ENCODE measurements around the gene FLT3LG. TPM values are rescaled to one million over a fixed set of nuclear protein-coding genes. Genes with fewer than 3 reads are reported as not detected.

The FLT3LG gene
- total RNA-seq, 1 experiment from 2014 or later = 0.18 TPM

DNA sequence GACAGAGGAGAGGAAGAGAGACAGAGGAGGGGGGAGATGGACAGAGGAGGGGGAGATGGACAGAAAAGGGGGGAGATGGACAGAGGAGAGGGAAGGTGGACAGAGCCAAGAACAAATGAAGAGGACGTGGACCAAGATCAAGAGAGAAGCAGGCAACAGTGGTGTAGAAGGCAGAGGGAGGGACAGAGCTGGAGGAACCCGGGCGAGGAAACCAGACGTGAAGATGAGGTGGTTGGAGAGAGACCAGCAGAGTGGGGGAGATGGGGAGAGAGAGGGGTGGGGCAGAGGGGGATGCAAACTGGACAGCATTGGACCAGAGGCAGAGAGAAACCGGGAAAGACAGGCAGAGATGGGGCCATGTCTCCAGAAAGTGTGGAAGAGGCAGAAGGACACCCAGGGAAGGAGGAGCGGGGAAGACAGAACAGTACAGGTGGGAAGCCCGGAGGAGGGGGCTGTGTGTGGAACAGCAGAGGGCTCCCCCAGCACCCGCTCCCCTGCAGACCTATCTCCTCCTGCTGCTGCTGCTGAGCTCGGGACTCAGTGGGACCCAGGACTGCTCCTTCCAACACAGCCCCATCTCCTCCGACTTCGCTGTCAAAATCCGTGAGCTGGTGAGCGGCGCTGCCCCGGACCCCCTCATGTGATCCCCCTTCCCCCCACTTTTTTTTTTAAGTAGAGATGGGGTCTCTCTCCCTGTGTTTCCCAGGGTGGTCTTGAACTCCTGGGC, 1.3 kb downstream of the FLT3LG start:
- TF ChIP-seq, protein P1, sequence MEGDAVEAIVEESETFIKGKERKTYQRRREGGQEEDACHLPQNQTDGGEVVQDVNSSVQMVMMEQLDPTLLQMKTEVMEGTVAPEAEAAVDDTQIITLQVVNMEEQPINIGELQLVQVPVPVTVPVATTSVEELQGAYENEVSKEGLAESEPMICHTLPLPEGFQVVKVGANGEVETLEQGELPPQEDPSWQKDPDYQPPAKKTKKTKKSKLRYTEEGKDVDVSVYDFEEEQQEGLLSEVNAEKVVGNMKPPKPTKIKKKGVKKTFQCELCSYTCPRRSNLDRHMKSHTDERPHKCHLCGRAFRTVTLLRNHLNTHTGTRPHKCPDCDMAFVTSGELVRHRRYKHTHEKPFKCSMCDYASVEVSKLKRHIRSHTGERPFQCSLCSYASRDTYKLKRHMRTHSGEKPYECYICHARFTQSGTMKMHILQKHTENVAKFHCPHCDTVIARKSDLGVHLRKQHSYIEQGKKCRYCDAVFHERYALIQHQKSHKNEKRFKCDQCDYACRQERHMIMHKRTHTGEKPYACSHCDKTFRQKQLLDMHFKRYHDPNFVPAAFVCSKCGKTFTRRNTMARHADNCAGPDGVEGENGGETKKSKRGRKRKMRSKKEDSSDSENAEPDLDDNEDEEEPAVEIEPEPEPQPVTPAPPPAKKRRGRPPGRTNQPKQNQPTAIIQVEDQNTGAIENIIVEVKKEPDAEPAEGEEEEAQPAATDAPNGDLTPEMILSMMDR (conservative IDR thresholded peaks at IDR 0.05; ENCODE audit: low read depth, low read length) = no peak
- TF ChIP-seq EZH2phosphoT487 (IDR thresholded peaks at IDR 0.05; ENCODE audit: borderline replicate concordance, low read length) (no peak), EZH2 (IDR thresholded peaks at IDR 0.05; ENCODE audit: low read length, unreplicated experiment) (no peak)
- no peak overlapping the region for H3K9ac ChIP-seq (ENCODE audit: low read length)
- H3K36me3 ChIP-seq (ENCODE audit: low read depth, low read length) = no peaks in the 10 kb centered on the region
- no TSS peak for BruUV-seq (replicated peaks)
- no peak overlapping the region for H3K27ac ChIP-seq (ENCODE audit: low read length)
- no peak for DNase-seq
- no peak overlapping the region for H3K4me3 ChIP-seq (ENCODE audit: low read length)
- no peaks in the 10 kb centered on the region for H3K4me1 ChIP-seq (ENCODE audit: insufficient read depth, low read length)
- no peak overlapping the region for H2AFZ ChIP-seq (ENCODE audit: low read length)
- H3K9me2 ChIP-seq (replicated peaks; ENCODE audit: low read length) = no peaks in the 10 kb centered on the region
- no peaks in the 10 kb centered on the region for H3F3A ChIP-seq (ENCODE audit: low read length, unreplicated experiment)
- no peaks in the 10 kb centered on the region for H3K9me3 ChIP-seq (ENCODE audit: low read length)
- H3K27me3 ChIP-seq (ENCODE audit: low read length) = no peaks in the 10 kb centered on the region
- no peak overlapping the region for H3K4me2 ChIP-seq (ENCODE audit: low read length)
- intact Hi-C loops (cut with micrococcal nuclease) = no loop called here
- ChIA-PET CTCF (interaction anchor here (0.6 kb wide), 1 partner anchor 84 kb away, joined by 4 read pairs; no protein-coding TSS in a partner anchor), POLR2A (ENCODE audit: unreplicated experiment) (no interaction called here)
- H4K20me1 ChIP-seq (ENCODE audit: low read length) = no peaks in the 10 kb centered on the region
- H3K79me2 ChIP-seq (ENCODE audit: low read length) = no peaks in the 10 kb centered on the region
- no peak for ATAC-seq

DNA sequence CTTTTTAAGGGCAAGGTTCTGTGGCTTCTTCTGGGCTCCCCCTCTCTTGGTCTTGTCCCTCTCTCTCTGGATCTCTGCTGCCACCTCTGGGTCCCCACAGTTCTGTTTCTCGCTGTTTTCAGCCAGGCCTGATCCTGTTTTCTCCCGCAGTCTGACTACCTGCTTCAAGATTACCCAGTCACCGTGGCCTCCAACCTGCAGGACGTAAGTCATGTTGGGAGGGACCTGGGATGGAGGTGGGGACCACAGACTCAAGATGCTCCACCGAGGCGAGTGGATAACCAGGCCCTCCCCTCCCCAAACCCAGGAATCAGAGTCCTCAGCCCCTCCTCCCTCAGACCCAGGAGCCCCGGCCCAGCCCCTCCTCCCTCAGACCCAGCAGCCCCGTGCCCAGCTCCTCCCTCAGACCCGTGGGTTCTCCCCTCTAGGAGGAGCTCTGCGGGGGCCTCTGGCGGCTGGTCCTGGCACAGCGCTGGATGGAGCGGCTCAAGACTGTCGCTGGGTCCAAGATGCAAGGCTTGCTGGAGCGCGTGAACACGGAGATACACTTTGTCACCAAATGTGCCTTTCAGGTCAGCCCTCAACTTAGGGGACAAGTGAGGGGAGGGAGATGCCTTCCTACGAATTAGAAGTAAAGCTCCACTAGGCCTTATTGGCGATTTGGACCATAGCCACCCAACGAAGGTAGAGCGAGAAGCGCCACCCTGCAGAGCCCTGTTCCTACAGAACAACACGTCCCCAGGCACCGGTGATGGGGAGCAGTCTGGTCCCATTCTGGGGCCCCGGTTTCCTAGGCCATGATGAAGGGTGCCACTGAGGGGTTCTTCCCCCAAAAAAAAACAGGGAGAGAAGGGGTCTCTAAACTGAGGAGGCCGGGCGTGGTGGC, 2.2 kb downstream of the FLT3LG start:
- ATAC-seq = 0 out of 2 replicates have a peak, but pooled peaks have one; percentile 11
- H3K27me3 ChIP-seq (ENCODE audit: low read length) = no peaks in the 10 kb centered on the region
- POLR2A ChIA-PET (ENCODE audit: unreplicated experiment) = no interaction called here
- no peaks in the 10 kb centered on the region for H3K79me2 ChIP-seq (ENCODE audit: low read length)
- no peak overlapping the region for H3K4me3 ChIP-seq (ENCODE audit: low read length)
- no peak overlapping the region for H2AFZ ChIP-seq (ENCODE audit: low read length)
- DNase-seq = no peak
- H3K27ac ChIP-seq (ENCODE audit: low read length) = no peak overlapping the region
- no peaks in the 10 kb centered on the region for H3K36me3 ChIP-seq (ENCODE audit: low read depth, low read length)
- no peaks in the 10 kb centered on the region for H3K9me3 ChIP-seq (ENCODE audit: low read length)
- H3F3A ChIP-seq (ENCODE audit: low read length, unreplicated experiment) = no peaks in the 10 kb centered on the region
- no peaks in the 10 kb centered on the region for H3K4me1 ChIP-seq (ENCODE audit: insufficient read depth, low read length)
- no peak overlapping the region for H3K9ac ChIP-seq (ENCODE audit: low read length)
- no TSS peak for BruUV-seq (replicated peaks)
- H4K20me1 ChIP-seq (ENCODE audit: low read length) = no peaks in the 10 kb centered on the region
- no peak overlapping the region for H3K4me2 ChIP-seq (ENCODE audit: low read length)
- H3K9me2 ChIP-seq (replicated peaks; ENCODE audit: low read length) = no peaks in the 10 kb centered on the region
- CTCF ChIA-PET = no interaction called here
- TF ChIP-seq, protein P1 (conservative IDR thresholded peaks at IDR 0.05; ENCODE audit: low read depth, low read length) = peak; percentile 23; the same call in 1 of the 2 replicates
- TF ChIP-seq EZH2 (IDR thresholded peaks at IDR 0.05; ENCODE audit: low read length, unreplicated experiment) = no peak
- intact Hi-C loops (cut with micrococcal nuclease) = no loop called here
